Measurements from ENCODE around the gene TMEM87A.
"Not testable (repeated sequence)": the region's sequence is repeated elsewhere in the genome, so short reads cannot be mapped to it uniquely, and the experiment has no call there.

The TMEM87A gene

GRCh38 chr15:42270551-42270950 is 2.7 kb downstream of the TMEM87A start:
- no peak for DNase-seq

GRCh38 chr15:42267286-42267685 is 5.9 kb downstream of the TMEM87A start:
- no peak for DNase-seq

DNA sequence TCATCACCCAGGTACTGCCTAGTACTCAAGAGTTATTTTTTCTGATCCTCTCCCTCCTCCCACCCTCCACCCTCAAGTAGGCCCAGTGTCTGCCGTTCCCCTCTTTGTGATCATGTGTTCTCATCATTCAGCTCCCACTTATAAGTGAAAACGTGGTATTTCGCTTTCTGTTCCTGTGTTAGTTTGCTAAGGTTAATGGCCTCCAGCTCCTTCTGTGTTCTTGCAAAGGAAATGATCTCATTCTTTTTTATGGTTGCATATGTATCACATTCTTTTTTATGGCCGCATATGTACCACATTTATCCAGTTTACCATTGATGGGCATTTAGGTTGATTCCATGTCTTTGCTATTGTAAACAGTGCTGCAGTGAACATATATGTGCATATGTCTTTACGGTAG is 8.4 kb downstream of the TMEM87A start:
- no peak for DNase-seq

- DNase-seq, result no peak
Measured at GRCh38 chr15:42253300-42253699, 19.9 kb downstream of the TMEM87A start.

GRCh38 chr15:42240823-42241222 is 32.4 kb downstream of the TMEM87A start:
- no peak for DNase-seq

DNA sequence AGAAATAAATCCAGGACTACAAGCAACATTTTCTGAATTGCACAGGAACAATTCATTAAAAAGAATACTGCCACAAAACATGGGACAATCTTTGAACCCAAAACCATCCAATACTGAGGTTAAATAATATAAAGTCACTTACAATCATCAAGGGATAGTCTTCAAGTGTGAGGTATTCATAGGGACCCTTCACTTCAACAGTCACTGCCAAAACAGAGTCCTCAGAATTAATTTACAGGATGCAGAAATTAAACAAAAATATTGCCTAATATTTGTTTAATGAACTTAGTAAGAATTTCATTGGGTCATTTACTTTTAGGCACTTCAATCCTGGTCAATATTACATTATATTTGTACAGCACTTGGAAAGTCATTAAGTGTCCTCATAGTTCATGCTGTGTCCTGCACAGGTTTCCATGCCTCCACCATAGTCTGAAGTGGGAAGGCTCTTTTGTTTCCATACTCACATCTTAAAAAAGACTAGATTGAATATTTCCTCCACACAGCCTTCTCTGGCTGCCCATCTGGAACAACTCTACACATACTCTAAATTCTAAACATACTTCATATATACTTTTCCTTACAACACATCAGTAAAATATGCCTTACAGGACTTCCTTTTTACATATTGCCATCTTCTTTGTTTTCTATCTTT is 33.6 kb downstream of the TMEM87A start:
- no peak for DNase-seq

GRCh38 chr15:42233107-42233506 is 40.1 kb downstream of the TMEM87A start:
- peak; percentile 20 to 27 for DNase-seq

- DNase-seq, result no peak
Measured at GRCh38 chr15:42232606-42233005, 40.6 kb downstream of the TMEM87A start.

DNA sequence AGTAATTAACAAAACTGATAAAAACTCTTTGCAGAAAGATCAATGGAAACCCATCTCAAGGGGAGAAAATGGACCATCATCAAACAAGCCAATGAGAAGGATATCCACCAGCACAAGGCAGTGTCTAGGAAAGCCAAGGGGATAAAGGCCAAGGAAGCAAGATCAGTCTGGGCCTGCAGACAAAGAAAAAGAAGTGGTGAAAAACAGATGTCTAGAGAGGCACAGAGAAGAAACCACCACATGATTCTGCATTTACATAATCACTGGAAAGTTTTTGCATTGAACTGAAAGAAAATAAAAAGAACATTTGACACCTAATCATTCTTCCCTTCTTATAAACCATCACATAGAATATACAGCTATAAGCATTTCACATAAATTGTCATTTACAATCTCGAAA is 42.1 kb downstream of the TMEM87A start:
- DNase-seq, result no peak

- not testable (repeated sequence) for DNase-seq
Measured at GRCh38 chr15:42228981-42229380, 44.3 kb downstream of the TMEM87A start.

DNA sequence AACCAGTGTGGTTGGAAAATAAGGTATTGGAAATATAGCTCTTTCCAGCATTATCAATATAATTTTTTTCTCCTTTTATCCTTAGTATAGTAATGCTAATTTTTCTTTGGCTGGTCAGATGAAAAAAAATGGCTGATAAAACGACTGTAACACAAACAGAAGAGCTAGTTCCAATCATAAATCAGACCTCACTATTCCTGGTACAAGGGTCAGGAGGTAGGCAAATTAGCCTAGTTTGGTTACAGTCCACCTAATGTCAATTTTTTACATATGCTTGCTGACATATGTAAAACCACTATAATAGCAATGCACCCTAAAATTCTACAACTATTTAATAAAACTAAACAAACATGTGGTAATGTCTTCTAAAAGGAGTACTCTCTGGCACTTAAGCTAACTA is 45.2 kb downstream of the TMEM87A start:
- DNase-seq, result no peak

DNA sequence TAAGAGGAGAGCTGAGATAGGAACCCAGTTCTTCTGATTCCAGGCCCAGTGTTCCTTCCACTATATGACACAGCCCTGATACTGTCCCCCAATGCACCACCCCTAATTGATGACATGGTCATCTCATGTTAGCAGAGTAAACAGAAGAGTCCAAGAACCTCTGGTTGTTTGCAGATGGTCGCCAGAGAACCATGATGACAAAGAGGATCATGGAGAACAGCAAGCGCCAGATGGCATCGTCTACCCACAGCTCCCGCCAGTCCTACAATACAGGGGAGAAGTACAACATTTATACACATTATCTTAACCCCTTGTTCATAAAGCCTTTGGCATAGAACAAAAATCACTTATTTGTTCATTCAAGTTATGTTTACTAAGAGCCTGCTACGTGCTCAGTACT is 46.6 kb downstream of the TMEM87A start:
- no peak for DNase-seq

DNA sequence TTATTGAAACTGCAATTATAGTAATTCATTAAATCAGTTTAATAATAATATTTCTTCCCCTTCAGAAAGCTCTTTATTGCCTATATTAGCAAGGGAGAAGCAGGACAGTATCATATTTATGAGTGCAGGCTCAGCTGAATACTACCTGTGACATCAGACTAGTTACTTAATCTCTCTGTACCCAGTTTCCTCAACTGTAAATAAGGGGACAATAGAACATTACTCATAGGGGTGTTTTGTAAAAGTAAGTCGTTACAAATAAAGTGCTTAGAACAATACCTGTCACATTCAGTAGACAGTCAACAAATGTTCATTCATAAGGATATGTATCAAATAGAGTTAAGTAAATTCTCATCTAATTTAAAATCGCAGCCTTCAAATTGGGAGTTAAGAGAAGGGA is 53.0 kb downstream of the TMEM87A start:
- DNase-seq, result no peak

DNA sequence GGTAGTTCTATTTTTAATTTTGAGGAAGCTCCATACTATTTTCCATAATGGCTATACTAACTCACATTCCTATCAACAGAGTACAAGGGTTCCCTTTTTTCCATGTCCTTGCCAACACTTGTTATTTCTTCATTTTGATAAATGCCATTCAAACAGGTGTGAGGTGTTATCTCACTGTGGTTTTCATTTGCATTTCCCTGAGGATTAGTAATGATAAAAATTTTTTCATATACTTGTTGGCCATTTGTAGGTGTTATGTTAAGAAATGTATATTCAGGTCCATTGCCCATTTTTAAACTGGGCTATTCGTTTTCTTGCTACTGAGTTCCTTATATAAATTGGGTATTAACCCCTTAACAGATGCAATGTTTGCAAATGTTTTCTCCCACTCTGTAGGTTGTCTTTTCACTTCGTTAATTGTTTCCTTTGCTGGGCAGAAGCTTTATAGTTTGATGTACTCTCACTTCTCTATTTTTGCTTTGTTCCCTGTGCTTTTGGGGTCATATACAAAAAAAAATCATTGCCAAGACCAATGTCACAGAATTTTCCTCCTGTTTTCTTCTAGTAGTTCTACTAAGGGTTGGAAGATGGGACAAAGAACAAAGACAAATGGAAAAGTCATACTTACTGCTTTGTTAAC is 54.2 kb downstream of the TMEM87A start:
- peak in 1 of 2 donors; percentile 13 for DNase-seq

DNA sequence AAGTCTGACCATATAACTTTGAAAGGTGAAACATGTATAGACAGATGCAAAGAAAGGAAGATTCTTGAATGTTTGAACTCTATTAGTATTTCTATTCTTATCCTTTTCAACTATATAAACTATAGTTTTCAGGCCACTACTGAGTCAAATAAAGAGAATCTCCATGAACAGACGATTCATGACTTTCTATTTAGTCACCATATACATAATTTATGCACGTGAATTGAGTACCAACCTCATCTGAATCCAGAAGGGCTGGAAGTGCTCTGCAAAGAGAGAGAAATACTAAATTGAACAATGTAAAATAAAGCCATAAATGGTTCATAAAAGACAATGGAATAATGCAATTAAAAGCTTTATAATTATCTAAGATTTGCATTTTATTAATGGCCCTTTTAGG is 55.7 kb downstream of the TMEM87A start:
- DNase-seq, result no peak

DNA sequence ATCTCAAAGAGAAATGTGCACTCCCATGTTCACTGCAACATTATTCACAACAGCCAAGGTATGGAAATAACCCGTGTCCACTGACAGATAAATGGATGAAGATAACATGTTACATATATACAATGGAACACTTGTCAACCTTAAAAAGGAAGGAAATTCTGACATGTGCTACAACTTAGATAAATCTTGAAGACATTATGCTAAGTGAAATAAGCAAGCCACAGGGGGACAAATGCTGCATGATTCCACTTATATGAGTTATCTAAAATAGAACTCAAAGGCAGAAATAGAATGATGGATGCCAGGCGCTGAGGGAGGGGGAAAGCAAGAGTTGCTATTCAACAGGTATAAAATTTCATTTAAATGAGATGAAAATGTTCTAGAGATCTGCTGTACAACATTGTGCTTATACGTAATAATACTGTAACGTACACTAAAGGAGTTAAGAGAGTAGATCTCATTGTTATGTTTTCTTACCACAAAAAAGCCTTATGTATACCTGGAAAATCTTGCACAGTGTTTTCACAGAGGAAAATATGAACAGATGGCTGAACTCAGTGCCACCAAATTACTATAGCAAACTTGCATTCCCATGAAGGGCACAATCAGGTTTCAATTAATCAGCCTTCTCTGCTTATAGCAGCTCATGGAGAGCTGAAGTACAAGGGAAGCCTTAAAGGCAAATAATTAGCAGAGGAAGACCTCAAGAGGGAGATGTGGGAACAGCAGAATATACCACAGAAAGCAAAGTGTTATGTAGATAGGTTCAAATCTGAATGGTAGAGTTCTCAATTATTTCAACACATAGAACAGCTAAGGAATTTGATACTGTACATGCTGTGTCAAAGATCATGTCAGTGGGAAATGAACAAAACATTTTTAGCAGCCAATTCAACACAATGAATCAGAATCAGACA is 57.1 kb downstream of the TMEM87A start:
- DNase-seq, result no peak

DNA sequence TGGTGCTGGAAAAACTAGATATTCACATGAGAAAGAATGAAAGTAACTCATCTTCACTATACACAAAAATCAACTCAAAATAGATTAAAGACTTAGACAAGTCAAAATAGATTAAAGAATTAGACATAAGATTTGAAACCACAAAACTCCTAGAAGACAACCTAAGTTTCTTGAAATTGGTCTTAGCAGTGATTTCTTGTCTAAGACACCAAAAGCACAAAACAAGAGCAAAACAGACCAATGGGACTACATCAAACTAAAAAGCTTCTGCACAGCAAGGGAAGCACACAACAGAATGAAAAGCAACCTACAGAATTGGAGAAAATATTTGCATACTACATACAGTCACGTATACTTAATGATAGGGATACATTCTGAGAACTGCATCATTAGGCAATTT is 58.6 kb downstream of the TMEM87A start:
- no peak for DNase-seq

DNA sequence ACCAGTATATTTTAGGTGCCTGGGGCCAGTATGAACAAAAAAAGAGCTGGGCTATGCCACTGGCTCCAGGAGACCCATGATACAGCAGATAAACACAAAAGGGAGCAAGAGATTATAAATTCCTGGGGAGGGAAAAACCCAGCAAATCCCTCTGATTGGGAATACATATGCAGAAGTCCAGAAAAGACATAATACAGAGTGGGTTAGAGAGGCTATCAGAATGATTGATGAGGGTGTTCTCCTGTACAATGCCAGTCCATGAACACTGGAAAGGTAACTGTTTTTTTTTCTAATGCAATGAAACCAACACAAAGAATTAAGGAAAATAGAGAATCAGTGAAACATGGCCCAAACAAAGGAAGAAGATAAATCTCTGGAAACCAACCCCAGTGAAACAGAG is 59.7 kb downstream of the TMEM87A start:
- no peak for DNase-seq

DNA sequence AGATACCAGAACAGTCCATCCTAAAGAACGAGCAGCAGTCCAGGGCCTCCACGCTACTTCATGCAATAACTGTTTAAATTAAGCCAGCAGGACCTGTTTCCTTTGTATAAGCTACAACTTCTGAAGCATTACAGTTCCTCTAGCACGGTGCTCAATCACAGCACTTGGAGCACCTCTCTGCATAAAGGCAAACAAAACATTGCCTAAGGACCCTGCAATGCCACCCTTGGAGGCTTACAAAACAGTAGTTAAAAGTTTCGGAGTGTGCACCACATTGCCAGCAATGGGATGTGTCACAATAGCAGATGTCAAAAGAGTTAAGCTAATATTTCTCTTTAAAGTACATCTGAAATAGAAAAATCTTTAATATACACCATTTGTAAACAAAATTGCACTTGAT is 62.5 kb downstream of the TMEM87A start:
- no peak for DNase-seq

GRCh38 chr15:42207674-42208579 is 65.3 kb downstream of the TMEM87A start, which contains the start of gene VPS39:
TSS of gene VPS39 (minus strand) at chr15:42208304. CDS start at chr15:42208153, 151 bp downstream.
- DNase-seq, result peak; percentile 84 to 86

- DNase-seq, result no peak
Measured at GRCh38 chr15:42206406-42206805, 66.8 kb downstream of the TMEM87A start.

GRCh38 chr15:42203891-42204290 is 69.3 kb downstream of the TMEM87A start:
- no peak for DNase-seq
